ENCODE measurements around the gene MTOR.
A peak's percentile ranks its signal among the peaks of the same experiment; 100 is the strongest.
"Not testable (repeated sequence)": the region's sequence is repeated elsewhere in the genome, so short reads cannot be mapped to it uniquely, and the experiment has no call there.

Gene MTOR

DNA sequence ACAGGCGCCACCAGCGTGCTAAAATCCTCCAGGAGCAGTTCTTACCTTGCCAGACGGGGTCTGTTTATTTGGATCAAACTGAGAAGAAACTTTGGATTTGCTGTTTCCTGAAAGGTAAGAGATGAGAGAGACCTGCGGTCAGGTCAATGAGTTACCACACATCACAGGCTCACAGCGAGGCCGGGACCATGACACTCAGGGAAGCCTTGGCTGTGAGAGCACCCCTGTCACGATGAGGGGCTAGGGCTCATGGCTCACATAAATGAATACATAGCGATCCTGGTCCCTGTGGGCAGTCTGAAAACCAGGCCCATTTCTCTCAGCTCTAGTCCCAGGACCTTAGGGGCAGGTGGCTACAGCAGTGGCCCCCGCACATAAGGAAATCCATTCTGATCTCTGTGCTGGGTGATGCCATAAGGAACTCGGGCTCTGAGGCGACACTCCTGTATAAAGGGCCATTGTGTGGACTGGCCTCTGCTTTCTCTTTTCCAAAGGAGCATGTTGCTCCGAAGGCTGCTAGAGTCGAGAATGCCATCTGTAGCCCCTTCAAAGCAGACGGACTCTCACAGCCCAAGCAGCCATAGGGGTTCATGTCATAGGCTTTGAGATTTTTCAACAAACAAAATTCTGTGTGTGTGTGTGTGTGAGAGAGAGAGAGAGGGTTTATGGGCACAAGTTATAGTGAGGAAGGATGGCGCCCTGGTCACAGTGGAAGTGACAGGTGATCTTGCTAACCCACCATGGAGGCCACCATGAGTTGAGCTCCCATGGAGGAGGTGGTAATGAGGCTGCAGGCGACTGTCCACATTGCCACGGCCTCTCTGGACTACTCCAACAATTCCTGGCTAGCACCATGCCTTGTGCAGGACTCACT is 193.5 kb downstream of the MTOR start:
- H3K27ac ChIP-seq, result peak overlapping the region; percentile 24; the same call in 1 of the 2 replicates
- TF ChIP-seq CTCF (conservative IDR thresholded peaks at IDR 0.05), result no peak

GRCh38 chr1:11067716-11068599 is 194.4 kb downstream of the MTOR start:
- TF ChIP-seq CTCF (conservative IDR thresholded peaks at IDR 0.05), result no peak
- H3K27ac ChIP-seq, result peak overlapping the region; percentile 24; the same call in 1 of the 2 replicates

- H3K27ac ChIP-seq, result no peak overlapping the region
- no peak for TF ChIP-seq CTCF (conservative IDR thresholded peaks at IDR 0.05)
Observed at GRCh38 chr1:11065796-11066195, 196.6 kb downstream of the MTOR start.

DNA sequence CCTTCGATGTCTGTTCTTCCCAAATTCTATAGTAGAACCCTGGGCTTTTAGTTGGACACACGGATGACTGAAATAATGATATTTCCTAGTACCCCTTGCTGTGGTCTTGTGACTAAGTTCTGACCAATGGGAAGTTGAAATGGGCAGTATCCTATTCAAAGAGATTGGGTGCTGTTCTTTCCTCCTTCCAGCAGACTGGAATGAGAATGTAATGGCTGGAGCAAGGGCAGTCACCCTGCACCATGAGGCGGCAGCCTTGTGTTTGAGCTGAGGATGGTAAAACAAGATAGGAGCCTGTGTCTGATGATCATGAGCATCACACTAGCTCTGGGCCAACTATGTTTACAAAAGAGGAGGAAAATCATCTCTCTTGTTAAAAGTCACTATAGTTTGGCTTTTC is 197.4 kb downstream of the MTOR start:
- no peak for TF ChIP-seq CTCF (conservative IDR thresholded peaks at IDR 0.05)
- no peak overlapping the region for H3K27ac ChIP-seq

- TF ChIP-seq CTCF (conservative IDR thresholded peaks at IDR 0.05), result peak; percentile 55
- not testable (repeated sequence) for H3K27ac ChIP-seq
Observed at GRCh38 chr1:11063937-11064537, 198.3 kb downstream of the MTOR start.

DNA sequence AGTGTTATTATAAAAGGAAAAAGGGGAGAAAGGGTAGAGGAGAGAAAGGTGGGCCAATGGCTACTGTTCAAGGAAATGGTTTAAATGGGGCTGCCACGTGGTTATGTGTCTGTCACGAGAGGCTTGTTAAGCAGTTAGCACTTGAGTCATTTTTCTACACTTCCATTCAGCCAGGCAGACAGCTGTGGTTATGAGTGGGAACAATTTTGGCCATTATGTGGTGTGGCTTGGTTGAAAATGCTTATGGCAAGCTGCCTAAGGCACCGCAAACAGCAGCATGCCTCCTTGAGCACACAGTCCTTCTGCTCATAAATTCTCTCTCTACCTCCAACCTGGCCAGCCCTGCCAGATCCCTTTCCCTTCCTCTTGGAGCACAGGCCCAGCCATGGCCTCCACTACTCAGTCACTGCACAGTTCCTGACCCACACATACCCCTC is 199.4 kb downstream of the MTOR start:
- peak overlapping the region; percentile 23; the same call in 1 of the 2 replicates for H3K27ac ChIP-seq
- TF ChIP-seq CTCF (conservative IDR thresholded peaks at IDR 0.05), result no peak
